Liver (tissue), 9 donors: Measurements from ENCODE around the gene AKR1C1. TPM values are rescaled to one million over a fixed set of nuclear protein-coding genes. Genes with fewer than 3 reads are reported as not detected.

Source experiments
- DNase-seq: peaks from one replicate; pipeline ENCODE4 v3.0.0-alpha.2; 2017; ENCODE audit warnings: low spot score
- H3K27ac ChIP-seq, 2 donors: one replicate each; pipeline ENCODE4 v1.7.0; 2013; ENCODE audit warnings: inconsistent platforms in 2 of 2, low read length in 2 of 2, control low read depth in 1 of 2, low read depth in 1 of 2, mild to moderate bottlenecking in 1 of 2
- H3K27me3 ChIP-seq, 4 donors: one replicate each; pipeline versions ENCODE4 v1.6.1 to v1.7.0; 2013; ENCODE audit warnings: low read length in 3 of 4, inconsistent platforms in 1 of 4, mild to moderate bottlenecking in 1 of 4, moderate library complexity in 1 of 4; ENCODE audit not compliant: control insufficient read depth in 4 of 4, insufficient read depth in 4 of 4
- H3K36me3 ChIP-seq, 4 donors: one replicate each; pipeline versions ENCODE4 v1.6.1 to v1.7.0; 2013; ENCODE audit warnings: low read length in 3 of 4, mild to moderate bottlenecking in 3 of 4, low read depth in 1 of 4, moderate library complexity in 1 of 4; ENCODE audit not compliant: control insufficient read depth in 4 of 4, insufficient read depth in 3 of 4
- H3K4me1 ChIP-seq, 4 donors: one replicate each; pipeline versions ENCODE4 v1.6.1 to v1.7.0; 2013; ENCODE audit warnings: low read length in 3 of 4, mild to moderate bottlenecking in 3 of 4, moderate library complexity in 1 of 4; ENCODE audit not compliant: control insufficient read depth in 4 of 4, insufficient read depth in 4 of 4
- H3K4me3 ChIP-seq, 3 donors: one replicate each; pipeline versions ENCODE4 v1.6.1 to v1.7.0; 2013; ENCODE audit warnings: low read length in 3 of 3, control low read depth in 1 of 3, low read depth in 1 of 3, mild to moderate bottlenecking in 1 of 3
- H3K9ac ChIP-seq, 2 donors: one replicate each; pipeline ENCODE4 v1.7.0; 2013; ENCODE audit warnings: low read length in 2 of 2, mild to moderate bottlenecking in 2 of 2, moderate library complexity in 2 of 2, control low read depth in 1 of 2, low read depth in 1 of 2
- H3K9me3 ChIP-seq, 4 donors: one replicate each; pipeline versions ENCODE4 v1.6.1 to v1.7.0; 2013; ENCODE audit warnings: low read length in 3 of 4; ENCODE audit not compliant: control insufficient read depth in 4 of 4
- FOXA1 ChIP-seq: IDR thresholded peaks from 2 replicates; pipeline ENCODE4 v1.6.1; 2016; ENCODE audit warnings: antibody characterized with exemption
- FOXA2 ChIP-seq: IDR thresholded peaks from 2 replicates; pipeline ENCODE4 v1.6.1; 2016; ENCODE audit warnings: antibody characterized with exemption
- GABPA ChIP-seq, 2 donors: IDR thresholded peaks in 1 of 2; conservative IDR thresholded peaks in 1 of 2; 2 replicates each; pipeline ENCODE4 v1.6.1; 2016; ENCODE audit warnings: antibody characterized with exemption in 2 of 2, mild to moderate bottlenecking in 1 of 2, moderate library complexity in 1 of 2
- HNF4A ChIP-seq, 2 donors: conservative IDR thresholded peaks; 2 replicates each; pipeline ENCODE4 v1.6.1; 2016; ENCODE audit warnings: antibody characterized with exemption in 2 of 2, mild to moderate bottlenecking in 2 of 2
- JUND ChIP-seq, 2 donors: IDR thresholded peaks; 2 replicates each; pipeline ENCODE4 v1.6.1; 2016; ENCODE audit warnings: antibody characterized with exemption in 2 of 2
- NR2F2 ChIP-seq: IDR thresholded peaks from 2 replicates; pipeline ENCODE4 v1.6.1; 2016; ENCODE audit warnings: antibody characterized with exemption
- RAD21 ChIP-seq, 2 donors: IDR thresholded peaks; 2 replicates each; pipeline ENCODE4 v1.6.1; 2016; ENCODE audit warnings: antibody characterized with exemption in 2 of 2, mild to moderate bottlenecking in 2 of 2
- RXRA ChIP-seq, 2 donors: IDR thresholded peaks; 2 replicates each; pipeline ENCODE4 v1.6.1; 2017 to 2018; ENCODE audit warnings: antibody characterized with exemption in 2 of 2, mild to moderate bottlenecking in 1 of 2
- SP1 ChIP-seq: IDR thresholded peaks from 2 replicates; pipeline ENCODE4 v1.6.1; 2018; ENCODE audit warnings: antibody characterized with exemption, mild to moderate bottlenecking
- YY1 ChIP-seq: IDR thresholded peaks from 2 replicates; pipeline ENCODE4 v1.6.1; 2016; ENCODE audit warnings: antibody characterized with exemption, mild to moderate bottlenecking
- WGBS: extraction: QIAGEN DNeasy Blood & Tissue Kit; methylation state at CpG from one replicate; pipeline ENCODE4 v1.1.7; 2013; 5-methylcytosine and 5-hydroxymethylcytosine counted together
- polyA plus RNA-seq, 2 donors: library from polyadenylated mRNA; stranded (reverse) in 1 of 2; unstranded in 1 of 2; fragments of 200-250 nt in 1 of 2; fragments of >200 nt in 1 of 2; fragmentation: Nextera tagmentation in 1 of 2; extraction: Ambion mirVana in 1 of 2; gene quantifications; one replicate each; pipeline versions ENCODE4 v1.2.1 to v1.2.3, GENCODE V29; 2013 to 2015
- total RNA-seq, 2 donors: library from RNA; depleted of rRNA; stranded (reverse); fragments of >200 nt; gene quantifications; one replicate each; pipeline ENCODE4 v1.2.3, GENCODE V29; 2014
- TF ChIP-seq, protein P1 (sequence below): fragments of 150-350 bp; IDR thresholded peaks from 2 replicates; pipeline ENCODE4 v1.5.1; 2017; ENCODE audit warnings: improper control_type of control experiment, low read depth, low read length; ENCODE audit not compliant: missing input control
- TF ChIP-seq, protein P2 (sequence below): IDR thresholded peaks from 2 replicates; pipeline ENCODE4 v1.6.1; 2016; ENCODE audit warnings: antibody characterized with exemption
- TF ChIP-seq, protein P3 (sequence below): IDR thresholded peaks from 2 replicates; pipeline ENCODE4 v1.6.1; 2016; ENCODE audit warnings: antibody characterized with exemption
- TF ChIP-seq, protein P4 (sequence below): IDR thresholded peaks from 2 replicates; pipeline ENCODE4 v1.6.1; 2016; ENCODE audit warnings: antibody characterized with exemption
- TF ChIP-seq, protein P5 (sequence below): IDR thresholded peaks from 2 replicates; pipeline ENCODE4 v1.6.1; 2016; ENCODE audit warnings: antibody characterized with exemption, mild to moderate bottlenecking
- donor health status: healthy.
- donor health status: healthy.
- donor health status: healthy.
- donor health status: healthy.
- donor health status: healthy.

AKR1C1 gene
- total and polyA plus RNA-seq, 4 donors = 128 to 540 (median 145) TPM

DNA sequence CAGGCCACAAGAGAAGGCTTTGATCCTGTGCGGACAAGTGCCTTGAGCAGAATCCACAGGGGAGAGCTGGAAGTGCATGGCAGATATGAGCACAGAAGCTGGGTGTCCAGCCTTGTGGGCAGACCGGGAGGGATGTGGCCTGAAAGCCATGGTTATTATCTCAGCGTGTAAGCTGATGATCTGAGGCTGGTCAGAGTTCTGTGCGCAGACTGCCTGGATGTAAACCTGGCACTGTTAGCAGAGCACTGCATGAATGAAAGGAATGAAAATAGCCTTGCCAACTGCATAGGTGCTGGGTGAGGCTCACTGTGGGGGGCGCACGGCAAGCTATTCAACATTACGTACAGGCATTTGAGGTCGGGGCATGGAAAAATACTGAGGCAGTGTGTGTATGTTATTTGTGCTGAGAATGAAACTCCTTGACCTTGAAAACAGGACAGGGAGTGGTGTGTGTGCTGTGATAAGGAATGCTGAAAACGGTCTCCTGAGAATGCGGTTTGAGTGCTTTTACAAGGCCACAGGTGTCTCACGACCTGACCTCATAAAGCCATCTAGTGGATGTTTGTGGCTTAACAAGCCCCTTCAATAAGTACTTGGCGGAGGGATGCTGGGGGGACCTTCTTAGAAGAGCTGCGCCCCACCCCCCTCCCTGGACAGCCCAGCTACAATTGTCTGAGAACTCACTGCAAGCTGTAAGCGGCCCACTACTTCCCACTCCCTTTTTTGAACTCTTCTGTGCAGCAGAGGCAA lies 18.7 kb downstream of the AKR1C1 start:
- TF ChIP-seq YY1 (no peak), NR2F2 (no peak), RAD21 (IDR thresholded peaks at IDR 0.05) (peak; percentile 73 to 78), FOXA1 (no peak), GABPA (IDR thresholded peaks at IDR 0.05 in 1 of 2, conservative IDR thresholded peaks at IDR 0.05 in 1 of 2) (no peak), SP1 (peak; percentile 21), RXRA (IDR thresholded peaks at IDR 0.05) (peak; percentile 4 to 7)
- TF ChIP-seq, protein P1, sequence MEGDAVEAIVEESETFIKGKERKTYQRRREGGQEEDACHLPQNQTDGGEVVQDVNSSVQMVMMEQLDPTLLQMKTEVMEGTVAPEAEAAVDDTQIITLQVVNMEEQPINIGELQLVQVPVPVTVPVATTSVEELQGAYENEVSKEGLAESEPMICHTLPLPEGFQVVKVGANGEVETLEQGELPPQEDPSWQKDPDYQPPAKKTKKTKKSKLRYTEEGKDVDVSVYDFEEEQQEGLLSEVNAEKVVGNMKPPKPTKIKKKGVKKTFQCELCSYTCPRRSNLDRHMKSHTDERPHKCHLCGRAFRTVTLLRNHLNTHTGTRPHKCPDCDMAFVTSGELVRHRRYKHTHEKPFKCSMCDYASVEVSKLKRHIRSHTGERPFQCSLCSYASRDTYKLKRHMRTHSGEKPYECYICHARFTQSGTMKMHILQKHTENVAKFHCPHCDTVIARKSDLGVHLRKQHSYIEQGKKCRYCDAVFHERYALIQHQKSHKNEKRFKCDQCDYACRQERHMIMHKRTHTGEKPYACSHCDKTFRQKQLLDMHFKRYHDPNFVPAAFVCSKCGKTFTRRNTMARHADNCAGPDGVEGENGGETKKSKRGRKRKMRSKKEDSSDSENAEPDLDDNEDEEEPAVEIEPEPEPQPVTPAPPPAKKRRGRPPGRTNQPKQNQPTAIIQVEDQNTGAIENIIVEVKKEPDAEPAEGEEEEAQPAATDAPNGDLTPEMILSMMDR = peak; percentile 51
- 53% methylated on average over 14 of the region's 14 CpGs for WGBS
- no peaks in the 10 kb centered on the region for H3K9me3 ChIP-seq
- H3K27me3 ChIP-seq = no peaks in the 10 kb centered on the region
- peak overlapping the region in 1 of 2 donors; percentile 43 for H3K27ac ChIP-seq
- no peak for DNase-seq
- H3K4me1 ChIP-seq = no peaks in the 10 kb centered on the region
- H3K4me3 ChIP-seq = no peak overlapping the region
- peaks cover 0 to 13% (median 10%) of the 10 kb centered on the region in 4 donors for H3K36me3 ChIP-seq
- no peak overlapping the region for H3K9ac ChIP-seq

DNA sequence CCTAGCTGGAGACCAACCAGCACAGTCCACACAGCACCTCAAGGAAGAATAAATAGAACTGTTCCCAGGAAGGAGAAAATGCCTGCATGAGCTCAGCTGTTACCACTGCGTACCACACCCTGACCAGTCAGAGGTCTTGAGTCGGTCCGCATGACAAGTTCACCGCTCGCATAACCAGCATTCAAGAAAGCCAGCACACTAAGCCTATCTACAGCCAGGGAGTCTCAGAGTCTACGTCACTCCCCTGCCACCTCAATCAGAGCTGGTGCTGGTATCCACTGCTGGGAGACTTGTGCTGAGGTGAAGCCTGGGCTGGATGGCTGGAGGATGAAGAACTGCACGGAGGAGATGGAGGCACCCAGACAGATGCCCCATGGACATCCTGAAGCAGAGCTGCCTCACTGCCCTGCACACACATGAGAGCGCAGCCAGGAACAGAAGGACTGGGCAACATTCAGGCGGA lies 19.6 kb downstream of the AKR1C1 start:
- H3K9ac ChIP-seq = no peak overlapping the region
- no peaks in the 10 kb centered on the region for H3K4me1 ChIP-seq
- H3K36me3 ChIP-seq = peaks cover 0 to 9% (median 7%) of the 10 kb centered on the region in 4 donors
- WGBS = 81% methylated on average over 9 of the region's 9 CpGs
- TF ChIP-seq, protein P2, sequence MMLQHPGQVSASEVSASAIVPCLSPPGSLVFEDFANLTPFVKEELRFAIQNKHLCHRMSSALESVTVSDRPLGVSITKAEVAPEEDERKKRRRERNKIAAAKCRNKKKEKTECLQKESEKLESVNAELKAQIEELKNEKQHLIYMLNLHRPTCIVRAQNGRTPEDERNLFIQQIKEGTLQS = no peak
- no peak for TF ChIP-seq HNF4A (conservative IDR thresholded peaks at IDR 0.05)
- TF ChIP-seq SP1 = no peak
- no peak for TF ChIP-seq RXRA (IDR thresholded peaks at IDR 0.05)
- TF ChIP-seq FOXA2 = no peak
- TF ChIP-seq RAD21 (IDR thresholded peaks at IDR 0.05) = no peak
- TF ChIP-seq JUND (IDR thresholded peaks at IDR 0.05) = no peak
- no peak for TF ChIP-seq YY1
- TF ChIP-seq NR2F2 = no peak
- TF ChIP-seq, protein P3, sequence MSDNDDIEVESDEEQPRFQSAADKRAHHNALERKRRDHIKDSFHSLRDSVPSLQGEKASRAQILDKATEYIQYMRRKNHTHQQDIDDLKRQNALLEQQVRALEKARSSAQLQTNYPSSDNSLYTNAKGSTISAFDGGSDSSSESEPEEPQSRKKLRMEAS = no peak
- TF ChIP-seq, protein P4, sequence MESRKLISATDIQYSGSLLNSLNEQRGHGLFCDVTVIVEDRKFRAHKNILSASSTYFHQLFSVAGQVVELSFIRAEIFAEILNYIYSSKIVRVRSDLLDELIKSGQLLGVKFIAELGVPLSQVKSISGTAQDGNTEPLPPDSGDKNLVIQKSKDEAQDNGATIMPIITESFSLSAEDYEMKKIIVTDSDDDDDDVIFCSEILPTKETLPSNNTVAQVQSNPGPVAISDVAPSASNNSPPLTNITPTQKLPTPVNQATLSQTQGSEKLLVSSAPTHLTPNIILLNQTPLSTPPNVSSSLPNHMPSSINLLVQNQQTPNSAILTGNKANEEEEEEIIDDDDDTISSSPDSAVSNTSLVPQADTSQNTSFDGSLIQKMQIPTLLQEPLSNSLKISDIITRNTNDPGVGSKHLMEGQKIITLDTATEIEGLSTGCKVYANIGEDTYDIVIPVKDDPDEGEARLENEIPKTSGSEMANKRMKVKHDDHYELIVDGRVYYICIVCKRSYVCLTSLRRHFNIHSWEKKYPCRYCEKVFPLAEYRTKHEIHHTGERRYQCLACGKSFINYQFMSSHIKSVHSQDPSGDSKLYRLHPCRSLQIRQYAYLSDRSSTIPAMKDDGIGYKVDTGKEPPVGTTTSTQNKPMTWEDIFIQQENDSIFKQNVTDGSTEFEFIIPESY = no peak
- TF ChIP-seq, protein P5, sequence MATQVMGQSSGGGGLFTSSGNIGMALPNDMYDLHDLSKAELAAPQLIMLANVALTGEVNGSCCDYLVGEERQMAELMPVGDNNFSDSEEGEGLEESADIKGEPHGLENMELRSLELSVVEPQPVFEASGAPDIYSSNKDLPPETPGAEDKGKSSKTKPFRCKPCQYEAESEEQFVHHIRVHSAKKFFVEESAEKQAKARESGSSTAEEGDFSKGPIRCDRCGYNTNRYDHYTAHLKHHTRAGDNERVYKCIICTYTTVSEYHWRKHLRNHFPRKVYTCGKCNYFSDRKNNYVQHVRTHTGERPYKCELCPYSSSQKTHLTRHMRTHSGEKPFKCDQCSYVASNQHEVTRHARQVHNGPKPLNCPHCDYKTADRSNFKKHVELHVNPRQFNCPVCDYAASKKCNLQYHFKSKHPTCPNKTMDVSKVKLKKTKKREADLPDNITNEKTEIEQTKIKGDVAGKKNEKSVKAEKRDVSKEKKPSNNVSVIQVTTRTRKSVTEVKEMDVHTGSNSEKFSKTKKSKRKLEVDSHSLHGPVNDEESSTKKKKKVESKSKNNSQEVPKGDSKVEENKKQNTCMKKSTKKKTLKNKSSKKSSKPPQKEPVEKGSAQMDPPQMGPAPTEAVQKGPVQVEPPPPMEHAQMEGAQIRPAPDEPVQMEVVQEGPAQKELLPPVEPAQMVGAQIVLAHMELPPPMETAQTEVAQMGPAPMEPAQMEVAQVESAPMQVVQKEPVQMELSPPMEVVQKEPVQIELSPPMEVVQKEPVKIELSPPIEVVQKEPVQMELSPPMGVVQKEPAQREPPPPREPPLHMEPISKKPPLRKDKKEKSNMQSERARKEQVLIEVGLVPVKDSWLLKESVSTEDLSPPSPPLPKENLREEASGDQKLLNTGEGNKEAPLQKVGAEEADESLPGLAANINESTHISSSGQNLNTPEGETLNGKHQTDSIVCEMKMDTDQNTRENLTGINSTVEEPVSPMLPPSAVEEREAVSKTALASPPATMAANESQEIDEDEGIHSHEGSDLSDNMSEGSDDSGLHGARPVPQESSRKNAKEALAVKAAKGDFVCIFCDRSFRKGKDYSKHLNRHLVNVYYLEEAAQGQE = no peak
- no peak for TF ChIP-seq GABPA (IDR thresholded peaks at IDR 0.05 in 1 of 2, conservative IDR thresholded peaks at IDR 0.05 in 1 of 2)
- H3K4me3 ChIP-seq = no peak overlapping the region
- no peak overlapping the region for H3K27ac ChIP-seq
- H3K9me3 ChIP-seq = no peaks in the 10 kb centered on the region
- DNase-seq = no peak
- no peaks in the 10 kb centered on the region for H3K27me3 ChIP-seq
